HG02885 (cell line): ENCODE results near the gene NEU4.
"Not testable (repeated sequence)": the region's sequence is repeated elsewhere in the genome, so short reads cannot be mapped to it uniquely, and the experiment has no call there.

Experiments used
- ATAC-seq: cut with Tn5 transposase; IDR thresholded peaks from one replicate; pipeline ENCODE4 v1.9.1; 2021; ENCODE audit warnings: mild to moderate bottlenecking; ENCODE audit not compliant: unreplicated experiment, poor library complexity

The NEU4 gene

DNA sequence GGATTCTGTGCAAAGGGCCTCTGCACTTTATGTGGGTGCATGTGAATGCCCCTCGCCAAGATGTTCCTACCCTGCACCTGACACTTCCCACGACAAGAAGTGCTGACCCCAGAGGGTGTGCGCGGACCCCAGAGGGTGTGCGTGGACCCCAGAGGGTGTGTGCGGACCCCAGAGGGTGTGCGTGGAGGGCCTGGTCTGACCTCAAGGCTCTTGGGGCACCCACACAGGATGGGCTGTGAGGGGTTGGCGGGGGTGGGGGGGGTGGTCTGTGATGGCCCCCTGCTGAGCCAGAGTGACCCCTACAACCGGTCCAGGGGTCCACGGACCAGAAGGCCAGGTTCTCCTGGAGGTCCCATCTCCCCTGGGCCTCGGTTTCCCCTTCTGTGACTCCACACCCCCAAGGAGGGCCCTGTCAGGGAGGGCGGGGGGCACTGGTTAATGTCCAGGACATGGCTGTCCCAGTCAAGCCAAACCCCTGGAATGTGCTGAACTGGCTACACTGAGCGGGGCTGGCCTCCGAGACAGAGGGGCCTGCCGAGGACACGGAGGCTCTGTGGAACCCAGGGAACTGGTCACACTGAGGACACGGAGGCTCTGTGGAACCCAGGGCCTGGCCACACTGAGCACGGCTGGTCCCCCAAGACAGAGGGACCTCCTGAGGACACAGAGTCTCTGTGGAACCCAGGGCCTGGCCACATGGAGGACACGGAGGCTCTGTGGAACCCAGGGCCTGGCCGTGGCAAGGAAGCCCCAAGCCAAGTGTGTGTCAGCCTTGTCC is 3.1 kb downstream of the NEU4 start:
- ATAC-seq, result no peak

DNA sequence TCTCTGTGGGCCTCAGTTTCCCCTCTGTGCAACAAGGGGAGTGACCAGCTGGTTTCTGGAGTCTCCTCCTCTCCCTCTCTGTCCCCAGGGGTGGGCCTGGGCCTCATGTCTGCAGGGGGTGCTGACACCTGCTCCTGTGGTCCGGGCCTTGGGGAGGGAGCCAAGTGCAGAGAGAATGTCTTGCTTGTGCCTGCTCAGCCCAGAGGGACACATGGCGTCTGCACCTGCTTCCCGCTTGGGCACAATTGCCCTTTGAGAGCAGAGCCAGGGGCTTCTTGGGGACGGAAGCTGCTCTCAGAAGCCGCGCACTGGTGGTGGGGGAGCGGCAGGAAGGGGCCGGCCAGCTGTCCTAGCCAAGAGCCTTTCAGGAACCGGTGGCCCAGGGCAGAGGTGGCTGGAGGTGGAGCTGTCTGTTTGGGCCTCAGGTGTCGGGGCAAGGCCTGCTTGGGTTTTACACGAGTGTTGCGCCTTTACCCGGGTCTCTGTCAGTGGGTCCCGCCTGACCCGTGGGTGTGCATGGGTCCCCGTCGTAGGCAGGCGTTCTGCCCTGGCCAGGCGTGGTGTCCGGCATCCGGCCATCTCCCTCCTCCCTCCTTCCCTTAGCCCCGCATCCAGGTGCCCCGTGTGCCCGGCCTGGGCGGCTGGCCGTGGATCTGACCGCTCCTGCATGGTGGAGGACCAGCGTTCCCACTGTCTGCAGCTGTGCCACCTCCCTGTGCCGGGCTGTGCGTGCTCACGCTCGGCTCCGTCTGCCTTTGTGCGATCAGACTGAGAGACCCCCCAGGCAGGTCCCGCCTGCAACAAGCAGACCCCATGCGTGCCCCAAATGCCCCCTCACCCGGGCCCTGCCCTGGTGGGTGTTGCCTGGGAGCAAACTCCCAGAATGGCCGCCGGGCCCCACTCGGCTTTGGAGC is 4.0 kb downstream of the NEU4 start:
- no peak for ATAC-seq

DNA sequence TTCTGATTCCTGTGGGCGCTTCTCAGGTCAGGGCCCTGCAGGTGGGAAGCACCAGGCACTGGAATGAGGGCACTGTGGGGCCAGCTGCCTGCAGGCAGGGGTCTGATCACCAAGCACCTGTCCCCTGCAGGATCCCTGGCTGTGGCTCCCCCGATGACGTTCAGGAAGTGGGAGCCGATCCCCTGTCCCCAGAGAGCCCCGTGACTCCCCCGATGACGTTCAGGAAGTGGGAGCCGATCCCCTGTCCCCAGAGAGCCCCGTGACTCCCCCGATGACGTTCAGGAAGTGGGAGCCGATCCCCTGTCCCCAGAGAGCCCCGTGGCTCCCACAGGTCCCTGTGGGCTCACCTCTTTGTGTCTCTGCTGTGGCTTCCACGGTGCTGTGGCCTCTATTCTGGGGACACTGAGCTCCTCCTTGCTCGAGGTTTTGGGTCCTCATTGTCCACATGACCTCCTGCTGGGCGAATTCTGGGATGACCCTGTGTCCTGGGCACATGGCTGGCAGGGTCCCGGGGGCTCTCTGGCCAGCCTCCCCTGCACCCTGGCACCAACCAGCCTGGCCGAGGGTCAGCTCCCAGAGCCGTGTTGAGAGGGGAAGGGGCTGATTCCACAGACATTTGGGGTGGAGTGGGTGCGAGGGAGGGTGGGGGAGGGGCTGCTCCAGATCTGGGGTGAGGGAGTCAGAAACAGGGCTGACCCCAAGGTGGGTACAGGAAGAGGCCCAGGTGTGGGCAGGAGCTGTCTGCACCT is 4.8 kb downstream of the NEU4 start:
- ATAC-seq, result no peak

DNA sequence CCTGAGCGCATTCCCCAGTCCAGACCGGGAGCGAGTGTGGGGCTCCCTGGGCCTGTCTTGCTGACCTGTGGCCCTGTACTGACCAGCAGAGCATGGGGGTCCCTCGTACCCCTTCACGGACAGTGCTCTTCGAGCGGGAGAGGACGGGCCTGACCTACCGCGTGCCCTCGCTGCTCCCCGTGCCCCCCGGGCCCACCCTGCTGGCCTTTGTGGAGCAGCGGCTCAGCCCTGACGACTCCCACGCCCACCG is 5.3 kb downstream of the NEU4 start:
- ATAC-seq, result no peak

DNA sequence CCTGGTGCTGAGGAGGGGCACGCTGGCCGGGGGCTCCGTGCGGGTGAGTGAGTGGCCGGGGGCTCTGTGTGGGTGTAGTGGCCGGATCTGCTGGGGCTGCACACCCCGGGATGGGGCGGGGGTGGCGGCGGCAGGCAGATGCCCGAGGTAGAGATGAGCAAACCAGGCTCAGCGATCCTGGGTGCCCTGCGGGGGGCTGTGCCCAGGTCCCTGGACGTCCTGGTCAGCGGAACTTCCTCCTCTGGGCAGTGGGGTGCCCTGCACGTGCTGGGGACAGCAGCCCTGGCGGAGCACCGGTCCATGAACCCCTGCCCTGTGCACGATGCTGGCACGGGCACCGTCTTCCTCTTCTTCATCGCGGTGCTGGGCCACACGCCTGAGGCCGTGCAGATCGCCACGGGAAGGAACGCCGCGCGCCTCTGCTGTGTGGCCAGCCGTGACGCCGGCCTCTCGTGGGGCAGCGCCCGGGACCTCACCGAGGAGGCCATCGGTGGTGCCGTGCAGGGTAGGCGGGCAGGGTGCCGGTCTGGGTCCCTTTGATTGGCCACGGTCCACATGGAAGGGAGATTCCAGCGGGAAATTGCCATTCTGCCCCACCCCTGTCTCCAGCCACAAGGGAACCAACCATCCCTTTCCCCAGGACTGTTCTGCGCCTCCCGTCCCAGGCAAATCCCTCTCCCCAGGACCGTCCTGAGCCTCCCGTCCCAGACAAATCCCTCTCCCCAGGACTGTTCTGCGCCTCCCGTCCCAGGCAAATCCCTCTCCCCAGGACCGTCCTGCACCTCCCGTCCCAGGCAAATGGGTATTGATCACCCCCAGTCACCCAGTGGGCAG is 5.9 kb downstream of the NEU4 start:
- ATAC-seq, result no peak

DNA sequence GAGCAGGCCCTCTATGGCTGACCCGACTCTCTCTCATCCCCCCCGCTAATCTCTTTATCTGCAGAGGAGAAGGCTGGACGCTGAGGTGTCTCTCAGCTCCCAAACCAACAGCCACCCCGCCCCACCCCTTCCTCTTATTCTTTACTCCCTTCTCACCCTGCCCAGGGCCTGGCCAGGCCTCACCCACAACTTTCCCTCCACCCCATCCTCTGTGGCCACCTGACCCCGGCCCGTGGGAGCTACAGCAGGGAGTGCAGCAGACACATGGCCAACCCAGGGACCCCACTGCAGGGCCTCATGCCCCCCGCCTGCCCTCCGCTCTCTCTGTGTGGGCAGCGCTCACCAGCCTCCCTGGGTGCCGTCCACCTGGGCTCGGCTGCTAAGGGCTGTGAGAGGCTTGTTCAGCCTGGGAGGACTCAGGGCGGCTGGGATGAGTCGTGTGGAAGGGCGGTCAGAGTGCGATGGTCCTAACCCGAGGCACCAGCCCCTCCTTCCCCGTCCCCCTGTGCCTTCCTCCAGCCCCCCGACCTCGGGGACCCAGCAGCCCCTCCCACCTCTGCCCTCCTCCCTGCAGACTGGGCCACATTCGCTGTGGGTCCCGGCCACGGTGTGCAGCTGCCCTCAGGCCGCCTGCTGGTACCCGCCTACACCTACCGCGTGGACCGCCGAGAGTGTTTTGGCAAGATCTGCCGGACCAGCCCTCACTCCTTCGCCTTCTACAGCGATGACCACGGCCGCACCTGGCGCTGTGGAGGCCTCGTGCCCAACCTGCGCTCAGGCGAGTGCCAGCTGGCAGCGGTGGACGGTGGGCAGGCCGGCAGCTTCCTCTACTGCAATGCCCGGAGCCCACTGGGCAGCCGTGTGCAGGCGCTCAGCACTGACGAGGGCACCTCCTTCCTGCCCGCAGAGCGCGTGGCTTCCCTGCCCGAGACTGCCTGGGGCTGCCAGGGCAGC is 6.8 kb downstream of the NEU4 start:
- no peak for ATAC-seq

DNA sequence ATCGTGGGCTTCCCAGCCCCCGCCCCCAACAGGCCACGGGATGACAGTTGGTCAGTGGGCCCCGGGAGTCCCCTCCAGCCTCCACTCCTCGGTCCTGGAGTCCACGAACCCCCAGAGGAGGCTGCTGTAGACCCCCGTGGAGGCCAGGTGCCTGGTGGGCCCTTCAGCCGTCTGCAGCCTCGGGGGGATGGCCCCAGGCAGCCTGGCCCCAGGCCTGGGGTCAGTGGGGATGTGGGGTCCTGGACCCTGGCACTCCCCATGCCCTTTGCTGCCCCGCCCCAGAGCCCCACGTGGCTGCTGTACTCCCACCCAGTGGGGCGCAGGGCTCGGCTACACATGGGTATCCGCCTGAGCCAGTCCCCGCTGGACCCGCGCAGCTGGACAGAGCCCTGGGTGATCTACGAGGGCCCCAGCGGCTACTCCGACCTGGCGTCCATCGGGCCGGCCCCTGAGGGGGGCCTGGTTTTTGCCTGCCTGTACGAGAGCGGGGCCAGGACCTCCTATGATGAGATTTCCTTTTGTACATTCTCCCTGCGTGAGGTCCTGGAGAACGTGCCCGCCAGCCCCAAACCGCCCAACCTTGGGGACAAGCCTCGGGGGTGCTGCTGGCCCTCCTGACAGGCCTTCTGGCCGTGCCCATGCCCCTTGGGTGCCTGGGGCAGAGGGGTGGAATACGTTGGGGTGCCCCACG is 7.6 kb downstream of the NEU4 start:
- no peak for ATAC-seq

DNA sequence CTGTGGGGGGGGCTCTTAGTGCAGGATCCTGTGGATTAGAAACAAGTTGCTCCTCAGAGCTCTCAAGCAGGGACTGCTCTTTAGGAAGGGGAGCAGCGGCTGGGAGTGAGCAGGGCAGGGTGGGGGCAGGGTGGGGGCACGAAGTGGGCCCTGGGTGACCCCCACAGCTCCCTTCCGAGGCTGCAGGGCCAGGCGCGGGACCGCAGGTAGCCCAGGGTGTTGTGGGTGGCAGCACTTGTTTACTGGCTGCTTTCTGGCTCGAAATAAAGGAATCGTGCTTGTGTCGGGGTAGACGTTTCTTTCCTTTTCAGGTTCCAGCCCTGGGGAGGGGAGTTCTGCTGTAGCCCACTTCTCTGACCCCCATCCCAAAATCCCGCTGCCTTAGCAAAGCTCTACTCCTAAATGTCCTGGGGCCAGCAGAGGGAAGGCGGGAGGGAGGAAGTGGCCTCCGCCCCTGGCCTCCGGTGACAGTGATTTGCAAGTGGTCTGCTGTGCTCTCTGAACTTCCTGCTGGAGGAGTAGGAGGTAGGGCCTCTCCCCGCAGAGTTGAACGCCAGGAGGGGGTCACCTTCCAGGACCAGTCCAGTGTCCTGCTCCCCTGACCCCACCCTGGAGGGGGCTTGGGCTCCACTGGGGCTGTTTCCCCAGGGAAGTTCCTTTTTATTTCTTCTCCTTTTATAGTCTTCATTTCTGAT is 8.3 kb downstream of the NEU4 start:
- no peak for ATAC-seq

DNA sequence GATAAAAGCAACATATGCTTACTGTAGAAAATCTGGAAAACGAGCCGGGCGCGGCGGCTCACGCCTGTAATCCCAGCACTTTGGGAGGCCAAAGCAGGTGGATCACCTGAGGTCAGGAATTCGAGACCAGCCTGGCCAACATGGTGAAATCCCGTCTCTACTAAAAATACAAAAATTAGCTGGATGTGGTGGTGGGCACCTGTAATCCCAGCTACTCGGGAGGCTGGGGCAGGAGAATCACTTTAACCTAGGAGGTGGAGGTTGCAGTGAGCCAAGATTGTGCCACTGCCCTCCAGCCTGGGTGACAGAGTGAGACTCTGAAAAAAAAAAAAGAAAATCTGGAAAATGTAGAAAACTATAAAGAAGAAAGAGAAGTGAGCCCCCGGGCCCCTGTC is 8.8 kb downstream of the NEU4 start:
- not testable (repeated sequence) for ATAC-seq

DNA sequence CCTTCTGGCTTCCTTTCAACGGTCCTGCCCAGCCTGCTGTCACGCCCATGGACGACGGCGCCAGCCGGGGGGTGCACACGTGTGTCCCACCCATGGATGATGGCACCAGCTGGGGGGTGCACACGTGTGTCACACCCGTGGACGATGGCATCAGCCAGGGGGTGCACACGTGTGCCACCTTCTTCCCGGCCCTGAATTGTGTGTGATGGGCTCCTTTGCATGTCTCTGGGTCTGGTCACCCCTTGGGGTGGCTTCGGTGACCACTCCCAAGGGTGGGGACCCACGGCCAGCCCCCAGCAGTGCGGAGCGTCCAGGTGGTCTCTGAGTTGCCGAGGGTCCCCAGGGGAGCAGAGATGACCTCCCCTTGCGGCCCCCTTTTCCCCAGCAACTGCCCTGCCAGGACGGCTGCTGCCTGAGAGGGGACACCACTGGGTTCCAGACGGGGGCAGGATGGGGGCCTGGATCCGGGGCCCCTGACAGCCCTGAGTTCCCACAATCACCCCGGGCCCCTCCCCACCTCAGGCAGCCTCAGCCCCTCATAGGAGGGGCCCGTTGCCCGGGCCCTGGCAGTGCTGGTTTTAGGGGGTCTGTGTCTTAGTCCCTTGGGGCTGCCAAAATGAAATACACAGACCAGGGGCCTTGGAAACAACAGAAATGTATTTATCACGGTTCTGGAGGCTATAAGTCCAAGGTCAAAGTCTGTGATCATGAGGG is 9.4 kb downstream of the NEU4 start:
- ATAC-seq, result no peak

DNA sequence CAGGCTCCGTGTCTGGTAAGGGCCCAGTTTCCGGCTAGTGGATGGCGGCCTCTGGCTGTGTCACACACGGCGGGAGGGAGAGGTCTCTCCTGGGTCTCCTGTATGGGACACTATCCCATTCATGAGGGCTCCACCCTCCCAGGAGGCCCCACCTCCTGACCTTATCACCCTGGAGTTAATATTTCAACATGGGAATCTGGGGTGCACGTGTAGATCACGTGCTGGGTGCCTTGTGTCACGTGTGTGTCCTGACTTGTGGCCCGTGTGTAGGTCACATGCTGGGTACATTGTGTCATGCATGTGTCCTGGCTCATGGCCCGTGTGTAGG is 9.9 kb downstream of the NEU4 start:
- no peak for ATAC-seq

DNA sequence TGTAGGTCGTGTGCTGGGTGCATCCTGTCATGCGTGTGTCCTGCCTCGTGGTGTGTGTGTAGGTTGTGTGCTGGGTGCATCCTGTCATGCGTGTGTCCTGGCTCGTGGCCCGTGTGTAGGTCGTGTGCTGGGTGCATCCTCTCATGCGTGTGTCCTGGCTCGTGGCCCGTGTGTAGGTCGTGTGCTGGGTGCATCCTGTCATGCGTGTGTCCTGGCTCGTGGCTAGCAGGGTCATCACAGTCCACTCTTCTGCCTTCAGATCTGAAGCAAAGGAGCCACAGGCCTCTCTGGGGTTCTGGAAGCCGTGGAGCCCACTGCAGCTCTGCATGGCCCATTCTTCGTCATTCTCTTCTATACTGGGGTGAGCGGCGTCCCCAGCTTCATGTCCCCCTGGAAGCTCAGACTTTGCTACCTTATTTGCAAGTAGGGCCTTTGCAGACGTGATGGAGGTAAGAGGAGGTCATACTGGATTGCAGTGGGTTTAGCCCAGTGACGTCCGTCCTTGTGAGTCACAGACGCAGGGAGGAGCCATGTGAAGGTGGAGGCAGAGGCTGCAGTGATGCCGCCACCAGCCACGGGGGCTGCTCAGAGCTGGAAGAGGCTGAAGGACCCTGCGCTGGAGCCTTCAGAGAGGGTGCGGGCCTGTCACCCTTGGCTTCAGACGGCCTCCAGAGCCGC is 11.1 kb downstream of the NEU4 start:
- not testable (repeated sequence) for ATAC-seq

DNA sequence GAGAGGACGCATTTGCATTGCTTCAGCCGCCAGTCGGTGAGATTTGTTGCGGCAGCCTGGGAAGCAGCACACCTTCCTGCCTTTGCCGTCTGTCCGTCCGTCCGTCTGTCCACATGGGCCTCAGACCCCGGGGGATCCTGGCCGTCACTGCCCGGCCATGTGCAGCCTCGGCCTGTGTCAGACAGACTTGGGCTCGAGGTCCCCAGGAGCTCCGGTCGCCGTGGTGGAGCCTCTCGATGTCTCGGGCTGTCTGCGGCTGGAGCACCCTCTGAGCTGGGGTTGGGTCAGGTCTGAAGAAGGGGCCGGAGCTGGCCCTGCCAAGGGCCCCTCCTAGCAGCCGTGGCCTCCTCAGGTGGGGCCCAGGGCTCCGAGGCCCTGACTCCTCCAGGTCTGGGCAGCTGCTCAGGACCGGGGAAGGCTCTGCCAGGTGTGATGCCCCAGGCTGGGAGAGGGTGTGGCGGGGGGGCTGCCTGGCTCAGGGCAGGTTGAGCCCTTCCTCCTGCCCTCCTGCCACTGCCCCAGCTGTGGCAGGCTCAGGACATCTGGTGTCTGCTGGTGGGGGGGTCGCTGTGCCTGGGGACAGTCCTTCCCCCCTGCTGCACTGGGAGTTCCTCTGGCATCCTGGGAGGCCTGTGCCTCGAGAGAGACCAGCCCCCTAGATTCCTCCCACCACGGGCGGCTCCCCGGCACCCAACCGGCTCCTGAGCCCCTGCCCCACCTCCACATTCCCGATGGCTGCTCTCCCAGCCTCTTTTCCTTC is 11.8 kb downstream of the NEU4 start:
- ATAC-seq, result no peak

DNA sequence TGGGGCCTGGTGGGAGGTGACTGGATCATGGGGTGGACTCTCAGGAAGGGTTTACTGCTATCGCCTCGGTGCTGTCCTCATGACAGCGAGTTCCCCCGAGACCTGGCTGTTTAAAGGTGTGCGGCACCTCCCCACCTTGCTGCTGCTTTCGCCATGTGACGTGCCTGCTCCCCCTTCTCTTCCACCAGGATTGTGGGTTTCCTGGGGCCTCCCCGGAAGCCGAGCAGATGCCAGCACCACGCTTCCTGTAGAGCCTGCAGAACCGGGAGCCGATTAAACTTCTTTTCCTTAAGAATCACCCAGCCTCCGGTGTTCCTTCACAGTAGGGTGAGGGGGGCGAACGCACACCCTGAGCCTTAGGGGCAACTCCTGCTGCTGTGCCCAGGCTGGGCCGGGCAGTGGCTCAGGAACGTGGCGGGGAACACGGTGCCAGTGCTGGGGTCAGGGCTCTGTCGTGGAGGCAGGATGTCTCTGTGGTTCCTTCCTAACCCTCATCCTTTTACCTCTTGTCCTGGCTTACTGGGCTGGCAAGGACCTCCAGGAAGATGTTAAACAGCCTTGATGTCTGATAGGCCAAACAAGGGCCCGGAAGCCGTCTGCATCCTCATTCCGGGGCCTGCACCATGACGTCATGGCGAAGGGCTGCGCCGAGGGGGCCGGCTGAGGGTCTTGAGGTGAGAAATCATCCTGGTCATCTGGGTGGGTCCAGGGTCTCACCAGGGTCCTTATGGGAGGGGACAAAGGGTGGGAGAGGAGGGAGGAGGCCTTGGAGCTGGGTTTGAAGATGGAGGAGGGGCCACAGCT is 12.7 kb downstream of the NEU4 start:
- no peak for ATAC-seq

DNA sequence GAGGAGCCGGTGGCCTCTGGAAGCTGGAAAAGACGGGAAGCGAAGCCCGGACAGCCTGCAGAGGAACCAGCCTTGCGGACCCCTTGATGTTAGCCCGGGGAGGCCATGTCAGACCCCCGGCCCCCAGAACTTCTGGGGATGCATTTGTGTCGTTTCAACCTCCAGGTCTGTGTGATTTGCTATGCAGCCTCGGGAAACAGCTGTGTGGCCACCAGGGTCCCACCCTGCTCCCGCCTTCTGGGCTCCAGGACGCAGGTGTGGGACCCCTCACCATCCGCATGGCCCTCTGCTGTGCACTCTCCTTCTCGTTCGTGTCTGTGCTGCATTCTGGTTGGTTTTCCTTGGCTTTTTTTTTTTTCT is 13.3 kb downstream of the NEU4 start:
- no peak for ATAC-seq
